Measurements from ENCODE around the gene CORIN.
A peak's percentile ranks its signal among the peaks of the same experiment; 100 is the strongest.

DNA sequence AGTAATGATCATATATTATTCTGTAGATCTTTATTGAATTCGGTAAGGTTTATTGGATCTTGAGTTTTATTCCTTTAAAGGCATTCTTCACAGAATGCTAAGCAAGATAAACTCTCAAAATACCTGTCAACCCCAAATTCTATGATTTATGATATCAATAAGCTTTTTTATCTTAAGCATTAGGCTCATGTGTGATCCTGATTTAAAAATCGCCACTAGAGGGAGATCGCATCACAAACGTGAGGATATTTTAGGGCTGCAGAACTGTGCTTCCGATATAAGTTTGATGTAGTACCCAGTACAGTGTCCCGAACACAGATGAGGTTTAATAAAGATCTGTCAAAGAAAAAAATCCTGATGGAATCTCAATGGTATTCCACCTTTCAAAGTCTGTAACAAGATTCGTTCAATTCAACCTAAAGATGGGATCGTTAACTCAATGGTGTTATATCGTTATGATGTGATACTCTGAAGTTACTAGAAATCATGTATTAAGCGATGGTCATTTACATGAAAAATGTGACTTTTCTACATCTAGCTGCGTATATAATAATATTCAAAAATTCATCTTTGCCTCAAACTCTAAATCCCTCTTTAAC is 169.0 kb downstream of the CORIN start:
- TF ChIP-seq POLR2A (IDR thresholded peaks at IDR 0.05), result no peak
- TF ChIP-seq, protein P1, sequence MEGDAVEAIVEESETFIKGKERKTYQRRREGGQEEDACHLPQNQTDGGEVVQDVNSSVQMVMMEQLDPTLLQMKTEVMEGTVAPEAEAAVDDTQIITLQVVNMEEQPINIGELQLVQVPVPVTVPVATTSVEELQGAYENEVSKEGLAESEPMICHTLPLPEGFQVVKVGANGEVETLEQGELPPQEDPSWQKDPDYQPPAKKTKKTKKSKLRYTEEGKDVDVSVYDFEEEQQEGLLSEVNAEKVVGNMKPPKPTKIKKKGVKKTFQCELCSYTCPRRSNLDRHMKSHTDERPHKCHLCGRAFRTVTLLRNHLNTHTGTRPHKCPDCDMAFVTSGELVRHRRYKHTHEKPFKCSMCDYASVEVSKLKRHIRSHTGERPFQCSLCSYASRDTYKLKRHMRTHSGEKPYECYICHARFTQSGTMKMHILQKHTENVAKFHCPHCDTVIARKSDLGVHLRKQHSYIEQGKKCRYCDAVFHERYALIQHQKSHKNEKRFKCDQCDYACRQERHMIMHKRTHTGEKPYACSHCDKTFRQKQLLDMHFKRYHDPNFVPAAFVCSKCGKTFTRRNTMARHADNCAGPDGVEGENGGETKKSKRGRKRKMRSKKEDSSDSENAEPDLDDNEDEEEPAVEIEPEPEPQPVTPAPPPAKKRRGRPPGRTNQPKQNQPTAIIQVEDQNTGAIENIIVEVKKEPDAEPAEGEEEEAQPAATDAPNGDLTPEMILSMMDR (IDR thresholded peaks at IDR 0.05), result peak; percentile 52 to 64 (median 54)

Measured in breast epithelium (tissue), 3 donors.